ENCODE results near the gene SOX6.

SOX6 gene

DNA sequence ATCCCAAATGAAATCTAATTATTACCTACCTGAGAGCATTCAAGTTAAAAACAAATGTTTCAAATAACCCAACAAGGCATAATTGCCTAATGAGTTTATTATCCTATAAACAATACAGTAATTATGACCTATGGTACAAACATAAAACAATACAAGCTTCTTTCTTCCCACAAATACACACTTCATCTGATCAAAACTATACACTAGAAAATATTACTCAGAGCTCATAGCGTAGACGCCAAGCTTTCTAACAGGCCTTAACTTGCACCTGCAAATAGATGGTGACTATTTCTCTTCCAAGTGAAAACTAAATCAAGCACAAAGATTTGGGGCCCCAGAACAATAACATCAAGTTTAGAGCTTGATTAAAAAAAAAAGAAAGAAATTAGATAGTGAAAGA, 78.1 kb downstream of the SOX6 start:
- Mint-ChIP-seq H3K36me3 (ENCODE audit: low read depth) (no peaks in the 10 kb centered on the region), H3K27me3 (ENCODE audit: low read depth, poor library complexity) (peaks cover 3% of the 10 kb centered on the region), H3K27ac (no peak overlapping the region), H3K9me3 (no peaks in the 10 kb centered on the region), H3K4me1 (no peaks in the 10 kb centered on the region), H3K4me3 (no peak overlapping the region)
- TF ChIP-seq, protein P1, sequence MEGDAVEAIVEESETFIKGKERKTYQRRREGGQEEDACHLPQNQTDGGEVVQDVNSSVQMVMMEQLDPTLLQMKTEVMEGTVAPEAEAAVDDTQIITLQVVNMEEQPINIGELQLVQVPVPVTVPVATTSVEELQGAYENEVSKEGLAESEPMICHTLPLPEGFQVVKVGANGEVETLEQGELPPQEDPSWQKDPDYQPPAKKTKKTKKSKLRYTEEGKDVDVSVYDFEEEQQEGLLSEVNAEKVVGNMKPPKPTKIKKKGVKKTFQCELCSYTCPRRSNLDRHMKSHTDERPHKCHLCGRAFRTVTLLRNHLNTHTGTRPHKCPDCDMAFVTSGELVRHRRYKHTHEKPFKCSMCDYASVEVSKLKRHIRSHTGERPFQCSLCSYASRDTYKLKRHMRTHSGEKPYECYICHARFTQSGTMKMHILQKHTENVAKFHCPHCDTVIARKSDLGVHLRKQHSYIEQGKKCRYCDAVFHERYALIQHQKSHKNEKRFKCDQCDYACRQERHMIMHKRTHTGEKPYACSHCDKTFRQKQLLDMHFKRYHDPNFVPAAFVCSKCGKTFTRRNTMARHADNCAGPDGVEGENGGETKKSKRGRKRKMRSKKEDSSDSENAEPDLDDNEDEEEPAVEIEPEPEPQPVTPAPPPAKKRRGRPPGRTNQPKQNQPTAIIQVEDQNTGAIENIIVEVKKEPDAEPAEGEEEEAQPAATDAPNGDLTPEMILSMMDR (IDR thresholded peaks at IDR 0.05): no peak
- no peak for DNase-seq

DNA sequence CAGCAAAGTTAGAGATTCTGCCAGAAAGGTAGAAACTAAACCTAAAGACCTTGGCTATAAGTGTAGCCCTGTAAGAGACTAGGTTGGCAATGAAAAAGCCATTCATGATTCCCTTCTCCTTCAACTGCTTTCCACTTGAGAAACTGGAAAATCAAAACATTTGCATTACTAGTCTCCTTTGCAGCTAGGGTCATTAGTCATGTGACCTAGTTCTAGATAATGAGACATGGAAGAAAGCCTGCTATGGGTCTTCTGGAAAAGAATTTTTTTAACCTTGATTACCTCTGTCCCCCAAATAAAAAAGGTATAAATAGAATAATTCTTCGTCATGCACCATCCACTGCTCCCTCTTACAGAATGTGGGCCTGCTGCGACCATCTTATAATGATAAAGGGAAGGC, 80.1 kb downstream of the SOX6 start:
- Mint-ChIP-seq H3K4me1 (no peaks in the 10 kb centered on the region), H3K27me3 (ENCODE audit: low read depth, poor library complexity) (peaks cover 3% of the 10 kb centered on the region), H3K36me3 (ENCODE audit: low read depth) (no peaks in the 10 kb centered on the region), H3K9me3 (no peaks in the 10 kb centered on the region), H3K4me3 (no peak overlapping the region), H3K27ac (no peak overlapping the region)
- TF ChIP-seq, protein P1 (IDR thresholded peaks at IDR 0.05): no peak
- no peak for DNase-seq

DNA sequence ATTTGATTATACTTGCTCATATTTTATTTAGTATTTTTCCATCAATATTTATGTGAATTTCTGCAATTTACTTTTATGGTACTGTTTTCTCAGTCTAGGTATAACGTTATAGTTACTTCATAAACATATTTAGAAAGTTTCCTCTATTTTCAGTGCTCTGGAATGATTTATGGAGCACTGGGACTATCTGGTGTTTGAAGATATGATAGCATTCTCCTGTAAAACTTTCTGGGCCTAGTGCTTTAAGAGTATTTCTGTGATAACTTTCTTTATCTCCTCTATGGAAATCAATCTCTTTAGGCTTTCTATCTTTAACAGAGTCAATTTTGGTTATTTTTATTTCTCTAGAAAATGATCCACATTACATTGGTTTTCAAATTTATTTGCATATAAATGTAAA, 85.1 kb downstream of the SOX6 start:
- Mint-ChIP-seq H3K9me3 (peaks cover 31% of the 10 kb centered on the region), H3K27me3 (ENCODE audit: low read depth, poor library complexity) (no peaks in the 10 kb centered on the region), H3K36me3 (ENCODE audit: low read depth) (peaks cover under 1% of the 10 kb centered on the region), H3K4me1 (no peaks in the 10 kb centered on the region), H3K4me3 (no peak overlapping the region), H3K27ac (no peak overlapping the region)
- TF ChIP-seq, protein P1 (IDR thresholded peaks at IDR 0.05): no peak
- DNase-seq: no peak

DNA sequence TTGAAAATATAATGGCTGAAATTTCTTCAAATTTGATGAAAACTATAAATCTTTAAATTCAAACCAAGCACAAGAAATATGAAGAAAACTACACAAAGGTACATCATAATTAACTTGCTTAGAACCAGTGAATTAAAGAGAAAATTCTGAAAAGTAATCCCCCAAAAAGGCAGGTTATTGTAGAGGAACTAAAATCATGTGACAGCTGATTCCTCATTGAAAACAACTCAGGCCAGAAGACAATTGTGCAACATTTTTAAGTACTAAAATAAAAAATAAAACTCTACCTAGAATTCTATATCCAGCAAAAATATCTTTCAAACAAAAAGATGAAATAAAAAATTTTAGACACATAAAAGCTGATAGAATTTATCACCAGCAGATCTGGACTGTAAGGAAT, 90.3 kb downstream of the SOX6 start:
- no peak for DNase-seq
- no peaks in the 10 kb centered on the region for H3K27me3 Mint-ChIP-seq (ENCODE audit: low read depth, poor library complexity)
- H3K27ac Mint-ChIP-seq: no peak overlapping the region
- H3K36me3 Mint-ChIP-seq (ENCODE audit: low read depth): peaks cover 12% of the 10 kb centered on the region
- H3K9me3 Mint-ChIP-seq: peaks cover 45% of the 10 kb centered on the region
- no peaks in the 10 kb centered on the region for H3K4me1 Mint-ChIP-seq
- no peak overlapping the region for H3K4me3 Mint-ChIP-seq
- TF ChIP-seq, protein P1 (IDR thresholded peaks at IDR 0.05): no peak

DNA sequence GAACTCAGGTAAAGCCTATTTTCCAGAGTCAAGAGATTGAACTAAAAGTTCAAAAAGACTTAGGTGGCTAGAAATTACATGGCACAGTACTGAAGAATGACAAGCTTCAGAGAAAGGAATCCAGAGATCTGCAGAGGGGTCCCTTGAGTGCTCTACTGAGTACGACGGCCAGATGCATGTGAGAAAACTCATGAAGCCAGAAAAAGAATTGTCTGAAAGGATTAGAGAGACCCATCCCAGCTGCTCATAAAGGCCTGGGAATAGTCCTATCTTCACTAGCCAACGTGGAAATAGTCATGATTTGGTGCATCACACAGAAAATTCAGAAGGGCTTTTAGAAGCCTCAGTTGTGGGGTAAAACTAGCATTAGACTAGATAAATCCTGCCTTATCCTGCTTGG, 91.3 kb downstream of the SOX6 start:
- Mint-ChIP-seq H3K27ac (no peak overlapping the region), H3K4me1 (no peaks in the 10 kb centered on the region), H3K36me3 (ENCODE audit: low read depth) (peaks cover 12% of the 10 kb centered on the region), H3K9me3 (peaks cover 40% of the 10 kb centered on the region), H3K27me3 (ENCODE audit: low read depth, poor library complexity) (no peaks in the 10 kb centered on the region), H3K4me3 (no peak overlapping the region)
- TF ChIP-seq, protein P1 (IDR thresholded peaks at IDR 0.05): no peak
- no peak for DNase-seq

DNA sequence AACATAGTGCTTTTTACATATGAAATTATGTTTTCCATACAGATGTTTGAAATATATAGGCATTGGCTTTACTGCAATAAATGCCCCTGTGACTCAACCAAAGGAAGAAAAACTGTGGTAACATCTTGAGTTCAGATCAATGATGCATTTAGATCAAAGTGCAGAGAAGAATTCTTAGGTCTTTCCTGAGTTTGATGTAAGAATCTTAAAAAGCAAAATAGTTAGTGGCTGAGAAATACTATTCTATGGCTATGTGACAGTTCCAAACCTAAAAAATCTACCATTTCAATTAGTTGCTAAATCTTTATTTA, 93.7 kb downstream of the SOX6 start:
- Mint-ChIP-seq H3K4me3 (no peak overlapping the region), H3K27ac (no peak overlapping the region)

More for the DNA sequence above, 93.7 kb downstream of the SOX6 start:
- H3K36me3 Mint-ChIP-seq (ENCODE audit: low read depth): peaks cover 12% of the 10 kb centered on the region
- DNase-seq: no peak
- TF ChIP-seq, protein P1 (IDR thresholded peaks at IDR 0.05): no peak
- no peaks in the 10 kb centered on the region for H3K4me1 Mint-ChIP-seq
- no peaks in the 10 kb centered on the region for H3K27me3 Mint-ChIP-seq (ENCODE audit: low read depth, poor library complexity)
- peaks cover 24% of the 10 kb centered on the region for H3K9me3 Mint-ChIP-seq

All from nephron progenitor cell (in vitro differentiated cells).